Epithelial cell of esophagus (primary cell): ENCODE measurements around the gene LHFPL2.

Experiments
- DNase-seq: peaks from one replicate; pipeline ENCODE4 v3.0.0; 2010; ENCODE audit warnings: low read depth
- H3K4me3 ChIP-seq: 2 replicates; pipeline ENCODE4 v1.5.1; 2011; ENCODE audit warnings: mild to moderate bottlenecking, low read length, control low read depth
- CTCF ChIP-seq: IDR thresholded peaks from 2 replicates; pipeline ENCODE4 v1.5.1; 2011; ENCODE audit warnings: low read depth, mild to moderate bottlenecking, low read length, control low read depth, inconsistent platforms; ENCODE audit not compliant: insufficient read depth; ENCODE audit errors: missing control alignments

Gene LHFPL2

DNA sequence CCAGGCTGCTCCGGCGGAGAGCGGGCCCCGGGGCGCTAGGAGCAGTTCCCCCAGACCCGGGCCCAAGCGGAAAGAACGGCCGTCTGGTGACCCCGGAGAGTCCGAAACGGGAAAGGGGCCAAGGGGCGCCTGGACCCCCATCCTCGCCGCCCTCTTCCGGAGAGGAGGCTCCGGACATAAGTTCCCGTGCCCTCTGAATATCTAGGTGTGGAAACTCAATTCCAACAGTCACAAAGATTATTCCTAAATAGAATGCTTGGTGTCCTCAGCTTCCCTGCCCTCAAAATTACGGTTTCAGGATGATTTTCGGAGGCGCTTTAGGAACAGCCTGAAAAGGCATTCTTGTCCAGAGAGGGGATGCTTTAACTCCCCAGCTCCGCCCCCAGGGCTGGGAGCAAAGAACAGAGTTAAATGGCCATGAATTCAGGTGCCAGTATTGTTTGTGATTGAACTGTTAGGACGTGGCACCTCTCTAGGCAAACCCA, 681 bp upstream of the LHFPL2 start:
- no peak for TF ChIP-seq CTCF
- H3K4me3 ChIP-seq, result peak overlapping the region; percentile 75
- no peak for DNase-seq

DNA sequence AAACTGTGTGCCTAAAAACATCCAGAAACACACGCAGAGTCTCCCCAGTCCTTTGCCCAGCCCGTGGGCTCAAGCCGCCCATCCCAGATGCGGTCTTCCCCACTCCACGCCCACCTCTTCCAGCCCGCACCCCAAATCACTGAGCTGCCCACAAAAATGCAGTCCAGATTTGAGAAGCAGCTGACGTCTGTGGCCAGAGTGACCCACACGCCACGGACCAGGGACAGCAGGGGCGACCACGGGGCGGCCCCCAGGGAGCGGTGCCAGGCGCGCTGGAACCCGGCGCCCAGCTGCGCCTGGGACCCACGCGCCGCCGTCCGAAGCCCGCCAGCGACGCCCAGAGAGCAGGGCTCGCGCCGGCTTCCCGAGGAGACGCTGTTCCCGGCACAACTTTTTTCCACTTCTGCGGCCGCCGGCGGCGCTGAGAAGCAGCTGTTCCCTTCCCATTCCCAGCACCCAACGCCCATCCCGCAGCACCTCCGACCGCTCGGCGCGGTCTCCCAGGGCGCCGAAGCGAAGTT, 674 bp downstream of the LHFPL2 start:
- peak; percentile 60 for DNase-seq
- H3K4me3 ChIP-seq, result peak overlapping the region; percentile 75
- TF ChIP-seq CTCF, result no peak

DNA sequence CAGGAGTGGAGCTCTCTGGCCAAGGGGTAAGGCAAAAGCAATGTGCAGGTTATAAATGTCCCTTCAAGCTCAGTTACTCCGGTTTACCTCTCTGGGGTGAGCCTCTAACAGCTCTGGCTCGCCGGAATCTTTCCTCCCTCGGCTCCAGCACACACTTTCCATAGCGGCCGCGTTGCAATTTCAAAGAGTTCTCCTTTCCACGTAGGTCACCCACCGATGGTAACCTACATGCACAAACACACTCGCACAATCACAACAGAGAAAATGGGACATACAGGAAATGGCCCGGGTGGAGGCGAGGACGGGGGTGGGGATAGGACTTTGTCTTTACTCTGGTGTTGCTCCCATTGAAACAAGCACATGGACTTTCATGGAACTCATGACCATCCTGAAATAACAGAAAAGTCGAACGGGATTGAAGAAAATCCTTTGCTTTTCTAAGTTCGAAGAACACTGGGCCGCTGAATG, 1.2 kb downstream of the LHFPL2 start:
- DNase-seq, result peak; percentile 31
- TF ChIP-seq CTCF, result no peak
- peak overlapping the region; percentile 75 for H3K4me3 ChIP-seq

DNA sequence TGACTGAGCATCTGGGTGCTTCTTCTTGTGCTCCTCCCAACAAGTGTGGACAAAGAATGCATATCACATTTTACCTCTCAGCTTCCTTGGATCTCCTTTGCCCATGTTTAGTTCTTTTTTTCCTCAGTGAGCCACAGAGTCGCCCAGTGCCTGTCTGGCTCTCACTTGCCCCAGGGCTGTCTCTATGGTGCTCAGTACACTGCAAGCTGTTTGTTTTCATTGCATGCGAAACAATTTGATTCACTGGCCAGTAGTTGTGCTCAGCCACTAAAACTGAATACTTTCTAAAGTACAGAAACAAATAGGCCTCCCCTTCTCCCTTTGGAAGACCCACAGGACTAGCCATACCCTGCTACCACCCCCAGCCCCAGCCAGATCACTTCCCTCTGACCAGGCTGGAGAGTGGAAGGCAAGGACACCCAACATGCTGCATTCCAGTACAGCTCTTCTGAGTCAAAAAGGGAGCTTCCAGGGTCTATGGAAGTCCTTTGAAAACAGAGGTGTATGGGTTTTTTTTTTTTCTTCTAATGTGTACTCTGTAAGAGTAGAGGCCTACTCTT, 3.8 kb downstream of the LHFPL2 start:
- H3K4me3 ChIP-seq, result no peak overlapping the region
- TF ChIP-seq CTCF, result no peak
- DNase-seq, result no peak

- no peak for DNase-seq
- no peak for TF ChIP-seq CTCF
- no peak overlapping the region for H3K4me3 ChIP-seq
Measured at GRCh38 chr5:78644129-78644528, 4.4 kb downstream of the LHFPL2 start.

DNA sequence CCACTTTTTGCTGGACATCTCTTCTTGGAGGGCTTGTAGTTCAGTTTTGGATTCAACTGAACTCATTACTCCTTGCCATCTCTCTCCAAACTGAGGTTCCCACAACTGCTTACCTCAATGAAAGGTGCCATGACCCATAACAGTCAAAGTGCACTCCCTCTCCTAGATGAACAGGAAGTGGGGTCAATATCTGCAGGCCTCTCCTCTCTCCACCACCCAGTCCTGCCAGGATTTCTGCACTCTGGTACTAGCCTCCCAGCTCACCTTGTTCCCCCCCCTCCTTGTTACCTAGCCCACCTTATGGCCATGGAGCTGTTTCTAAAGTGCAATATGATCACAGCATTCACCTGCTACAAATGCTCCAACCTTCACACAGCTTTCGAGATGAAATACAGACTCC, 5.9 kb downstream of the LHFPL2 start:
- no peak for TF ChIP-seq CTCF
- no peak for DNase-seq
- no peak overlapping the region for H3K4me3 ChIP-seq

- H3K4me3 ChIP-seq, result no peak overlapping the region
- TF ChIP-seq CTCF, result no peak
- peak; percentile 59 for DNase-seq
Measured at GRCh38 chr5:78640662-78641474, 7.7 kb downstream of the LHFPL2 start.
